Epithelial cell of esophagus (primary cell): Measurements from ENCODE around the gene CCDC174.

Experiments used
- DNase-seq: peaks from one replicate; pipeline ENCODE4 v3.0.0; 2010; ENCODE audit warnings: low read depth
- H3K4me3 ChIP-seq: 2 replicates; pipeline ENCODE4 v1.5.1; 2011; ENCODE audit warnings: mild to moderate bottlenecking, low read length, control low read depth
- TF ChIP-seq, protein P1 (sequence below): IDR thresholded peaks from 2 replicates; pipeline ENCODE4 v1.5.1; 2011; ENCODE audit warnings: low read depth, mild to moderate bottlenecking, low read length, control low read depth, inconsistent platforms; ENCODE audit not compliant: insufficient read depth; ENCODE audit errors: missing control alignments

The CCDC174 gene

DNA sequence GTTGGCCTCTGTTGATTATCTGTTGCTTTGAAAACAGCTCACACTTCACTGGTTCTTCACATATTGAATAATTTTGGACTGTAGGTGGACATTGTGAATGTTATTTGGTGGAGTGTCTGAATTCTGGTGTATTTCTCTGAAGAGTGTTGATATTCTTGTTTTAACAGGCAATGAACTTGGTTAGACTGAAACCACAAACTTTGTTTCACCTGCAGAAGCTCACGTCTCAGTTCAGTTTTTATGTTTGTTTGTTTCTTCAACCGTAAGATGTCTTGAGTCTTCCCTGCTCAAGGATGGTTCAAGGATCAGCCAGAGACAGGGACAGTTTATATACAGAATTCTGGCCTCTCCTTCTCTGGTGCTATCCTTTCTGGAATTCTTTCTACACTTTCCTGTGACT is 67.0 kb downstream of the CCDC174 start:
- TF ChIP-seq, protein P1, sequence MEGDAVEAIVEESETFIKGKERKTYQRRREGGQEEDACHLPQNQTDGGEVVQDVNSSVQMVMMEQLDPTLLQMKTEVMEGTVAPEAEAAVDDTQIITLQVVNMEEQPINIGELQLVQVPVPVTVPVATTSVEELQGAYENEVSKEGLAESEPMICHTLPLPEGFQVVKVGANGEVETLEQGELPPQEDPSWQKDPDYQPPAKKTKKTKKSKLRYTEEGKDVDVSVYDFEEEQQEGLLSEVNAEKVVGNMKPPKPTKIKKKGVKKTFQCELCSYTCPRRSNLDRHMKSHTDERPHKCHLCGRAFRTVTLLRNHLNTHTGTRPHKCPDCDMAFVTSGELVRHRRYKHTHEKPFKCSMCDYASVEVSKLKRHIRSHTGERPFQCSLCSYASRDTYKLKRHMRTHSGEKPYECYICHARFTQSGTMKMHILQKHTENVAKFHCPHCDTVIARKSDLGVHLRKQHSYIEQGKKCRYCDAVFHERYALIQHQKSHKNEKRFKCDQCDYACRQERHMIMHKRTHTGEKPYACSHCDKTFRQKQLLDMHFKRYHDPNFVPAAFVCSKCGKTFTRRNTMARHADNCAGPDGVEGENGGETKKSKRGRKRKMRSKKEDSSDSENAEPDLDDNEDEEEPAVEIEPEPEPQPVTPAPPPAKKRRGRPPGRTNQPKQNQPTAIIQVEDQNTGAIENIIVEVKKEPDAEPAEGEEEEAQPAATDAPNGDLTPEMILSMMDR: no peak
- no peak overlapping the region for H3K4me3 ChIP-seq
- DNase-seq: no peak

DNA sequence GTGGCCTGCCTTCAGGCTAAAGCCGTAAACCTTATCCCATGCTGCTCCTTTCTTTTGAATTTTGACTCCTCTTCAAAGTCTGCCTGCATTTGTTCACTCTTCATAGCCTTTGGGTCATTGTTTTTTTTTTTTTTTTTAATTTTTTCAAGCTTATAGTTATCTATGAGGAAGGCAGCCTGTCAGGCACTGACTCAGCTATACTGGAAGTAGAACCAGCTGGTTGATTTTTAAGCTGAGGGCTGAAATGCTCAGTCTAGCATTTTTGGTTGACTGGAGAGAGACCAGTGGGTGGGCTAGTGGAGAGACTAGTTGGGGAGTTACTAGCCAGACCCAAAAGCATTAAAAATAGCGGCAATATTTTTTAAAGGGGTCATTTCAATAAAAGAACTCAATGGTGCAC is 67.4 kb downstream of the CCDC174 start:
- TF ChIP-seq, protein P1: no peak
- H3K4me3 ChIP-seq: no peak overlapping the region
- DNase-seq: no peak

DNA sequence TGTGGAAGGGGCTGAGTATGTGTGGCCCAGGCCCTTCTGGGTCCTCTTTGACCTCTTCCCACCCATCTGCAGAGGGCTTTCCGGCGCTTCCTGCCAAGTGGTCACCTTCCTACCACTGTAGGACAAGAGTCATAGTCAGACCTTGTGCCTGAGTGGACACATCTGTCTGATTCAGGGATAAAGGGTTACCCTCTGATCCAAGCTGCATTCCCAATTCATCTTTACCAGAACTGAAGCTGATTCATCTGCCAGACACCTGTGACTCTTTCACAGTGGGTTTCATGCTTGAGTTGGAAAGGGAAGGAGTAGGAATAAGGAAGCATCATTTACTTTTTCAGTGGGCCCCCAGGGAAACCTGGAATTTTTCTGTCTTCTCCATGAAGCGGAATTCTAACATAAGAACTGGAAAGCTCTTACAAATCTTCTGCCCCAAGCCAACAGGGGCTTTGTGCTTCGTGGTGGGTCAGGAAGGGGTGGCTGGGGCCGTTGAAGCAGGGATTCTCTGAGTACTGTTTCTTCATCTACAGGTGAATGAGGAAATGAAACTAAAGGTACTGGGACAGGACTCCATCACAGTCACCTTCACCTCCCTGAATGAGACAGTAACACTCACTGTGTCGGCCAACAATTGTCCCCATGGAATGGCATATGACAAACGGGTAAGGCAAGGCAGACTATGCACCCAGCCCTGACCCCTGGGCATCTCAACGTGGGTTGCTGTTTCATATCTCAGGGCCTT is 69.7 kb downstream of the CCDC174 start:
- no peak for DNase-seq
- H3K4me3 ChIP-seq: no peak overlapping the region
- TF ChIP-seq, protein P1: no peak
